ENCODE results near the gene NLE1.
"Not testable (repeated sequence)": the region's sequence is repeated elsewhere in the genome, so short reads cannot be mapped to it uniquely, and the experiment has no call there.

NLE1 gene

DNA sequence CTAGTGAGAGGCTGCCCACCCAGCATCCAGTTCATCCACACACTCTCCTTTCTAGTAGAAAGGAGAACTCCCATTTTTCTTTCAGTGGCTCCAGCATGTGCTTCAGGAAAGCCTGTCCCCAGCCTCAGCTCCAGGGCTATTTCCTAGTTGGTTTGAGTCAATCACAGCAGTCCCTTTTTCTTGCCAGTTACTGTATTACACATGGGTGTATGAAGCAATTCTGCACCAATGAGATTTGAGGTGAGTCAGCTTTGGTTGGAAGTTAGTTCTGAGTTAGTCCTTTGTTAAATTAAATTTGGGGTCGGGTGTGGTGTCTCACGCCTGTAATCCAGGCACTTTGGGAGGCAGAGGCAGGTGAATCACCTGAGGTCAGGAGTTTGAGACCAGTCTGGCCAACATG is 47.2 kb downstream of the NLE1 start:
- Histone ChIP-seq H3K4me3 (ENCODE audit: low read depth in 1 of 2, low read length in 2 of 2) (no peak overlapping the region), H3K36me3 (ENCODE audit: control insufficient read depth in 1 of 2, insufficient read depth in 2 of 2, low read length in 2 of 2) (peaks cover 7 to 9% of the 10 kb centered on the region in 2 donors), H3K9me3 (ENCODE audit: control insufficient read depth in 1 of 2, low read length in 2 of 2) (no peaks in the 10 kb centered on the region), H3K27me3 (ENCODE audit: low read depth, low read length) (no peaks in the 10 kb centered on the region), H3K4me1 (ENCODE audit: control insufficient read depth in 1 of 2, insufficient read depth in 2 of 2, low read length in 2 of 2) (no peaks in the 10 kb centered on the region), H3K27ac (ENCODE audit: low read length) (no peak overlapping the region)

GRCh38 chr17:35090707-35091106 is 51.4 kb downstream of the NLE1 start:
- not testable (repeated sequence) for H3K9me3 ChIP-seq (ENCODE audit: control insufficient read depth in 1 of 2, low read length in 2 of 2); H3K4me3 ChIP-seq (ENCODE audit: low read depth in 1 of 2, low read length in 2 of 2); H3K27ac ChIP-seq (ENCODE audit: low read length); H3K4me1 ChIP-seq (ENCODE audit: control insufficient read depth in 1 of 2, insufficient read depth in 2 of 2, low read length in 2 of 2); H3K36me3 ChIP-seq (ENCODE audit: control insufficient read depth in 1 of 2, insufficient read depth in 2 of 2, low read length in 2 of 2); H3K27me3 ChIP-seq (ENCODE audit: low read depth, low read length)

DNA sequence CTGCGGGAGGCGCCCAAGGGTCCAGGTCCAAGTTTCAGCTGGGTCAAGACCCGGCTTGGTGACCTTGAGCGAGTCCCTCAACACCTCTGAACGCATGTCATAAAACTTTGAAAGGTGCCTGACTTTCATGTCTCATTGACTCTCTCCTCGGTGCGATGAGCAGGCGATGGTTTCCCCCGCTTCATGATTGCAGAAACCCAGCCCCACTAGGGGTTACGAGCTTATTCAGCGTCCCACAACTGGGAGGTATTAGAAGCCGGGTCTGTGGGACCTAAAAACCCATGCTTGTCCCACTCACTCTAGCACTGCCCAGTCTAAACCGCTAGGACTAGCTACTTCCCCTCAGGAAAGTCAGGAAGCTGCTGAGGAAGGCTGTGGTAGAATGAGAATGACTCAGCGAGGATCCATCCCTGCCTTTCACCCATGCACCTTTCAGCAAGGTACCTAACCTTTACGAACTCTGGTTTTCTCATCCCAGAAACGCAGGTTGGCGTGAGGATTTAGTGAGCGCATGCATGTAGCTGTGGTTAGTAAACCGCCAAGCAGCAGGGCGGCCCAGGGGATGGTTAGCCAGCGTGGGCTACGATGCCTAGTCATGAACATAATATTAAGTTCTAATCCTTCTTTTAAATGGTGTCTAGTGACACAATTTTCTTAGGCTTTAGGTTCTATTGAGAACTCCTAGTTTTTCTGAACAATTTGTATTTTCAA is 52.4 kb downstream of the NLE1 start:
- no peaks in the 10 kb centered on the region for H3K4me1 ChIP-seq (ENCODE audit: control insufficient read depth in 1 of 2, insufficient read depth in 2 of 2, low read length in 2 of 2)
- no peaks in the 10 kb centered on the region for H3K27me3 ChIP-seq (ENCODE audit: low read depth, low read length)
- no peaks in the 10 kb centered on the region for H3K9me3 ChIP-seq (ENCODE audit: control insufficient read depth in 1 of 2, low read length in 2 of 2)
- H3K27ac ChIP-seq (ENCODE audit: low read length): peak overlapping the region; percentile 80
- H3K36me3 ChIP-seq (ENCODE audit: control insufficient read depth in 1 of 2, insufficient read depth in 2 of 2, low read length in 2 of 2): no peaks in the 10 kb centered on the region
- peak overlapping the region; percentile 46 to 55 for H3K4me3 ChIP-seq (ENCODE audit: low read depth in 1 of 2, low read length in 2 of 2)

GRCh38 chr17:35088881-35089585 is 53.1 kb downstream of the NLE1 start:
- Histone ChIP-seq H3K4me1 (ENCODE audit: control insufficient read depth in 1 of 2, insufficient read depth in 2 of 2, low read length in 2 of 2) (no peaks in the 10 kb centered on the region), H3K27me3 (ENCODE audit: low read depth, low read length) (no peaks in the 10 kb centered on the region), H3K9me3 (ENCODE audit: control insufficient read depth in 1 of 2, low read length in 2 of 2) (no peaks in the 10 kb centered on the region), H3K27ac (ENCODE audit: low read length) (peak overlapping the region; percentile 91), H3K4me3 (ENCODE audit: low read depth in 1 of 2, low read length in 2 of 2) (peak overlapping the region; percentile 94 to 95), H3K36me3 (ENCODE audit: control insufficient read depth in 1 of 2, insufficient read depth in 2 of 2, low read length in 2 of 2) (no peaks in the 10 kb centered on the region)

GRCh38 chr17:35088356-35088880 is 53.7 kb downstream of the NLE1 start:
- Histone ChIP-seq H3K36me3 (ENCODE audit: control insufficient read depth in 1 of 2, insufficient read depth in 2 of 2, low read length in 2 of 2) (no peaks in the 10 kb centered on the region), H3K9me3 (ENCODE audit: control insufficient read depth in 1 of 2, low read length in 2 of 2) (no peaks in the 10 kb centered on the region), H3K4me3 (ENCODE audit: low read depth in 1 of 2, low read length in 2 of 2) (peak overlapping the region; percentile 94 to 95), H3K27me3 (ENCODE audit: low read depth, low read length) (no peaks in the 10 kb centered on the region), H3K27ac (ENCODE audit: low read length) (peak overlapping the region; percentile 91), H3K4me1 (ENCODE audit: control insufficient read depth in 1 of 2, insufficient read depth in 2 of 2, low read length in 2 of 2) (no peaks in the 10 kb centered on the region)

GRCh38 chr17:35087731-35088355 is 54.3 kb downstream of the NLE1 start:
- Histone ChIP-seq H3K36me3 (ENCODE audit: control insufficient read depth in 1 of 2, insufficient read depth in 2 of 2, low read length in 2 of 2) (no peaks in the 10 kb centered on the region), H3K27ac (ENCODE audit: low read length) (peak overlapping the region; percentile 91), H3K4me3 (ENCODE audit: low read depth in 1 of 2, low read length in 2 of 2) (peak overlapping the region; percentile 94 to 95), H3K27me3 (ENCODE audit: low read depth, low read length) (no peaks in the 10 kb centered on the region), H3K4me1 (ENCODE audit: control insufficient read depth in 1 of 2, insufficient read depth in 2 of 2, low read length in 2 of 2) (no peaks in the 10 kb centered on the region), H3K9me3 (ENCODE audit: control insufficient read depth in 1 of 2, low read length in 2 of 2) (no peaks in the 10 kb centered on the region)

DNA sequence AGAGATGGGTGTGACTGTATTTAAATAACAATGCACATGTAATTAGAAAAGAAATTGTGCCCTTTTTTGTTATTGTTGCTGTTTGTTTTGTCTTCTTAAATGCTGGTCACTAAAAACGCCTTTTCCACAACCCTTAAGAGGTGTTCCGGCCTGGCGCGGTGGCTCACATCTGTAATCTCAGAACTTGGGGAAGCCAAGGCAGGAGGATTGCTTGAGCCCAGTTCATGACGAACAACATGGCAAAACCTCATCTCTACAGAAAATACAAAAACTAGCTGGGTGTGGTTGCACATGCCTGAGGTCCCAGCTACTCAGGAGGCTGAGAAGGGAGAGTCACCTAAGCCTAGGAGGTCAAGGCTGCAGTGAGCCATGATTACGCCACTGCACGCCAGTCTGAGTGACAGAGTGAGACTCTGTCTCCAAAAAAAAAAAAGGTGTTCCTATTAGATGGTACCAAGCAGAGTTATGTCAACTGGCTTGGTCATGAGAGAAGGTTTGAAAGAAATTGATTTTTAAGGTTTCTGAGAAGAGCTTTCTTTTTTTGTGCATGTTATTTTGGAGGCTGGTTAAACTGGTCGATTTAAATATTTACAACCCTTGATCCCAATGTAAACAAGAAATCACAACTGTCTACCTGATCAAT is 55.1 kb downstream of the NLE1 start:
- Histone ChIP-seq H3K9me3 (ENCODE audit: control insufficient read depth in 1 of 2, low read length in 2 of 2) (no peaks in the 10 kb centered on the region), H3K27ac (ENCODE audit: low read length) (peak overlapping the region; percentile 91), H3K4me3 (ENCODE audit: low read depth in 1 of 2, low read length in 2 of 2) (peak overlapping the region in 1 of 2 donors; percentile 95)

GRCh38 chr17:35086164-35086563 is 55.9 kb downstream of the NLE1 start:
- Histone ChIP-seq H3K27me3 (ENCODE audit: low read depth, low read length) (no peaks in the 10 kb centered on the region), H3K27ac (ENCODE audit: low read length) (no peak overlapping the region), H3K36me3 (ENCODE audit: control insufficient read depth in 1 of 2, insufficient read depth in 2 of 2, low read length in 2 of 2) (no peaks in the 10 kb centered on the region), H3K4me3 (ENCODE audit: low read depth in 1 of 2, low read length in 2 of 2) (no peak overlapping the region), H3K4me1 (ENCODE audit: control insufficient read depth in 1 of 2, insufficient read depth in 2 of 2, low read length in 2 of 2) (no peaks in the 10 kb centered on the region), H3K9me3 (ENCODE audit: control insufficient read depth in 1 of 2, low read length in 2 of 2) (no peaks in the 10 kb centered on the region)

More for the DNA sequence above, 55.1 kb downstream of the NLE1 start:
- Histone ChIP-seq H3K36me3 (ENCODE audit: control insufficient read depth in 1 of 2, insufficient read depth in 2 of 2, low read length in 2 of 2) (no peaks in the 10 kb centered on the region), H3K4me1 (ENCODE audit: control insufficient read depth in 1 of 2, insufficient read depth in 2 of 2, low read length in 2 of 2) (no peaks in the 10 kb centered on the region), H3K27me3 (ENCODE audit: low read depth, low read length) (no peaks in the 10 kb centered on the region)

DNA sequence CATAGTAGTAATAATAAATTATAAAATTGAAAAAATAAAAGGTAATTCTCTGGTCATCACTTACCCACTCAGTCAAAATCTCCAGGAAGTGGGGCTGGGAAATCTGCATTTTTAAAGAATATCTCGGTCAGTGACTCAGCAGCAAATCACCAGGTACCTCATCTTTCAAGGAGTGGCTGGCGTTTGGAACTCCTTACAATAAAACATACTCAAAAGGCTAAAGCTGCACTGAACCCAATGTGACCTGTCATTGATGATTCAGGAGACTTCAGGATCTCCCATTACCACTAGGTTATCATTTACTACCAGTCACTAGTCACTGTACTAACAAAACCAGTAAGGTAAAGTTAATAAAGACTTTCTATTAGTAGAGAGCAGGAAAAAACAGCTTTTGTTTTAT is 57.1 kb downstream of the NLE1 start:
- Histone ChIP-seq H3K9me3 (ENCODE audit: control insufficient read depth in 1 of 2, low read length in 2 of 2) (no peaks in the 10 kb centered on the region), H3K4me1 (ENCODE audit: control insufficient read depth in 1 of 2, insufficient read depth in 2 of 2, low read length in 2 of 2) (no peaks in the 10 kb centered on the region), H3K27me3 (ENCODE audit: low read depth, low read length) (no peaks in the 10 kb centered on the region), H3K27ac (ENCODE audit: low read length) (no peak overlapping the region), H3K36me3 (ENCODE audit: control insufficient read depth in 1 of 2, insufficient read depth in 2 of 2, low read length in 2 of 2) (no peaks in the 10 kb centered on the region), H3K4me3 (ENCODE audit: low read depth in 1 of 2, low read length in 2 of 2) (no peak overlapping the region)

GRCh38 chr17:35083071-35083470 is 59.0 kb downstream of the NLE1 start:
- H3K27ac ChIP-seq (ENCODE audit: low read length): no peak overlapping the region
- no peaks in the 10 kb centered on the region for H3K36me3 ChIP-seq (ENCODE audit: control insufficient read depth in 1 of 2, insufficient read depth in 2 of 2, low read length in 2 of 2)
- no peak overlapping the region for H3K4me3 ChIP-seq (ENCODE audit: low read depth in 1 of 2, low read length in 2 of 2)
- H3K27me3 ChIP-seq (ENCODE audit: low read depth, low read length): no peaks in the 10 kb centered on the region
- H3K9me3 ChIP-seq (ENCODE audit: control insufficient read depth in 1 of 2, low read length in 2 of 2): no peaks in the 10 kb centered on the region
- no peaks in the 10 kb centered on the region for H3K4me1 ChIP-seq (ENCODE audit: control insufficient read depth in 1 of 2, insufficient read depth in 2 of 2, low read length in 2 of 2)

GRCh38 chr17:35082073-35082657 is 59.9 kb downstream of the NLE1 start:
- no peaks in the 10 kb centered on the region for H3K9me3 ChIP-seq (ENCODE audit: control insufficient read depth in 1 of 2, low read length in 2 of 2)
- H3K4me1 ChIP-seq (ENCODE audit: control insufficient read depth in 1 of 2, insufficient read depth in 2 of 2, low read length in 2 of 2): no peaks in the 10 kb centered on the region
- no peaks in the 10 kb centered on the region for H3K27me3 ChIP-seq (ENCODE audit: low read depth, low read length)
- no peaks in the 10 kb centered on the region for H3K36me3 ChIP-seq (ENCODE audit: control insufficient read depth in 1 of 2, insufficient read depth in 2 of 2, low read length in 2 of 2)
- peak overlapping the region; percentile 11 for H3K27ac ChIP-seq (ENCODE audit: low read length)
- H3K4me3 ChIP-seq (ENCODE audit: low read depth in 1 of 2, low read length in 2 of 2): no peak overlapping the region
